Stimulated activated CD8-positive, alpha-beta memory T cell treated with anti-CD3 and anti-CD28 coated beads, Interleukin-15, amount 100 ng/mL, for 4 hours (primary cell): Measurements from ENCODE around the gene FAM149A.

ENCODE experiments used
- DNase-seq, 2 donors: peaks; one replicate each; pipeline ENCODE4 v3.0.0-alpha.2; 2020; ENCODE audit warnings: low read depth in 2 of 2

The FAM149A gene

DNA sequence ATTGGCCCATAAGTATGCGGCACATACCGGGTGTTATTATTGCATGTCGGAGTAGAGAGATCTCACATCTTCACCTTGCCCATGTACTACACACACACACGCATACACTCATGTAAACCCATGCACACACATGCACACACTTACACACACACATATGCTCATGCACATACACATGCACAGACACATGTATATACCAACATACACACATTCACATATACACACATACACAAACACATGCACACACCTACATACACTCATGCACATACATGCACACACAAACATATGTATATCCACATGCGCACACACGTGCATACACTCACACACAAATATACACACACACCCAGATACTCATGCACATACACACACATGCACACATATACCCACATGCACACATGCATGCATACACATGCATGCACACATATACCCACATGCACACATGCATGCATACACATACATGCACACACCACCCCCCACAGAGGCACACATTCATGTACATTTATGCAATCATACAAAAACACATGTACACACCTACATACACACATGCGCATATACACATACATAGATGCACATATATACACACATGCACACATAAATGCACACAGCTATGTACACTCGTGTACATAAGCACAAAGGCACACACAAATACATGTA is 98.1 kb downstream of the FAM149A start:
- no peak for DNase-seq

DNA sequence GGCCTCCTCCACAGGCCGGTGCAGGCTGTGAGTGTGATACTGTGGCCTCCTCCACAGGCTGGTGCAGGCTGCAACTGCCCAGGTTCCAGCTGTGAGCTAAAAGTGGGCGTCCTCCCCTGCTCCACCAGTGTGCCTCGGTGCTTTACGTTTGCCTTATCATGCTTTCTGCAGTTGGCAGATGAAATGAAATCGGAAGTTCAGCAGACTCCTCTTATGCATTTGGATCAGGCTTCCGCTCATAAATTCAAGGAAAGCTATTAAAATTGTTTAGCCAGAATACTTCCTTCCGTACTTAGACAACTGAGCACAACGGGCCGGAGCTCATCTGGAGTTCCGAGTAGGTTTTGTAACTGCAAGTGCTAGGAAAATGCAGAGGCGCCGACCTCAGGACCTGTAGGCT is 98.9 kb downstream of the FAM149A start:
- DNase-seq = no peak

DNA sequence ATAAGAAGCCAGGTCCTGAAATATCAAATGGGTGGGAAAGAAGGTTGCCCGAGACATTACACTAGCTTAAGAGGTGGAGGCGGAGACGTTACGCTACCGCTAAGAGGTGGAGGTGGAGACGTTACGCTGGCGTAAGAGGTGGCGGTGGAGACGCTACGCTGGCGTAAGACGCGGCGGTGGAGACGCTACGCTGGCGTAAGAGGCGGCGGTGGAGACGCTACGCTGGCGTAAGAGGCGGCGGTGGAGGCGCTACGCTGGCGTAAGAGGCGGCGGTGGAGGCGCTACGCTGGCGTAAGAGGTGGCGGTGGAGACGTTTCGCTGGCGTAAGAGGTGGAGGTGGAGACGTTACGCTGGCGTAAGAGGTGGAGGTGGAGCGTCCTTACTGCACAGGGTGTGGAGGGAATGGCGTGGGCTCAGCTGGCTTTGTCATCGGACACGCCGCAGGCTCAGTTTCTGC is 99.6 kb downstream of the FAM149A start:
- peak in 1 of 2 donors; percentile 53 for DNase-seq

DNA sequence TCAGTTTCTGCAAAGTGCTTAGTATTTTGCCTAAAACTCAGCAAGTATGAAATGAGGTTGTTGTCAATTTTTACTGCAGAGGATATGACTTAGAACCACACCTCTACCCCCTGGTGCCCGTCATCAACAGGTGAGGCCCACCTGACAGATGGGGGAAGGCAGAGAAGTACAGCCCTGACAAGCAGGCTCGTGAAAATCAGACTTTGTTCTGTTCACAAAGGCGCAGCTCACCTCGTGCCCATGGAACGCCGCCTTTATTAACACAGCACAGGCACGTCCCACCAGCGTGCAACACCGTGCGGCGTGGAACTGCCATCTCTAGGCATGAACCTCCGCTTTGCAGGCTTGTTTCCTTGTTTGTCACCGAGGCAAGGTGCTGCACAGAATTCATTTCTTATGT is 100.2 kb downstream of the FAM149A start:
- no peak for DNase-seq

DNA sequence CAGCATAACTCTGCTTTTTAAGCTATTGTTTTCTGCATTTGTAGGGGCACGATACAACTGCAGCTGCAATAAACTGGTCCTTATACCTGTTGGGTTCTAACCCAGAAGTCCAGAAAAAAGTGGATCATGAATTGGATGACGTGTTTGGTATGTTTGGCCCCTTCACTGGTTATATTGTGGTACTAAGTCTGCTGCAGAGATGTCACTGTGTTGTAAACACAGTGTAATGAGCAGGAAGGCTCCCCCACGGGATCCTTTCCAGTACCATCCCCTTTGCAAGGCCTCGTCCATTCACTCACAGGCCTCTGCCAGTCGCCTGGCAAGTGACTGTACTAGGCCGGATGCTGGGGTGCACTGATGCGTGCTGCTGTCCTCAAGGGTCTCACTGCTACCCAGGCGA is 100.7 kb downstream of the FAM149A start:
- no peak for DNase-seq

- DNase-seq = no peak
Observed at GRCh38 chr4:186216465-186217024, 112.0 kb downstream of the FAM149A start.

GRCh38 chr4:186217733-186218293 is 113.3 kb downstream of the FAM149A start:
- DNase-seq = no peak

DNA sequence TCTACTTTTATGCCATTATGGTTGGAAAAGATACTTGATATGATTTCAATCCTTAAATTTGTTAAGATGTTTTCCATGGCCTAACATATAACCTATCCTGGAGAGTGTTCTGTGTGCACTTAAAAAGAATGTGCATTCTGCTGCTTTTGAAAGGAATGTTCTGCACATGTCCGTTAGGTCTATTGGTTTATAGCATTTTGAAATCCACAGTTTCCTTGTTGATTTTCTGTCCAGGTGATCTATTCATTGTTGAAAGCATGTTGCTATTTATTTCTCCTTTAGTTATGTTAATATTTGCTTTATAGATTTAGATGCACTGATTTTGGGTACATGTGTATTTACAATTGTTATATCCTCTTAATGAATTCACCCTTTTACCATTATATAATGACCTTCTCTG is 117.1 kb downstream of the FAM149A start:
- no peak for DNase-seq
